Measurements from ENCODE around the gene FTMT.
"Not testable (repeated sequence)": the region's sequence is repeated elsewhere in the genome, so short reads cannot be mapped to it uniquely, and the experiment has no call there.

FTMT gene

GRCh38 chr5:121851643-121852574 lies at the start of gene FTMT:
FTMT (plus strand) TSS chr5:121851882; CDS start chr5:121851964, 82 bp downstream.
- Histone ChIP-seq H3K4me3 (ENCODE audit: low read depth in 1 of 2, low read length in 2 of 2) (no peak within 1 kb of the TSS), H3K27me3 (ENCODE audit: control insufficient read depth in 1 of 2, insufficient read depth in 2 of 2, low read length in 2 of 2) (no peaks in the 10 kb centered on the region), H3K27ac (ENCODE audit: low read depth, low read length) (no peak within 1 kb of the TSS), H3K36me3 (ENCODE audit: insufficient read depth, low read length) (no peaks in the 10 kb centered on the region), H3K9me3 (ENCODE audit: low read length) (no peaks in the 10 kb centered on the region), H3K9ac (ENCODE audit: low read length) (no peak within 1 kb of the TSS), H3K4me1 (ENCODE audit: insufficient read depth, low read length) (no peaks in the 10 kb centered on the region)

GRCh38 chr5:121805251-121805650 lies 46.4 kb upstream of the FTMT start:
- H3K36me3 ChIP-seq (ENCODE audit: insufficient read depth, low read length); H3K27me3 ChIP-seq (ENCODE audit: control insufficient read depth in 1 of 2, insufficient read depth in 2 of 2, low read length in 2 of 2); H3K4me3 ChIP-seq (ENCODE audit: low read depth in 1 of 2, low read length in 2 of 2); H3K9ac ChIP-seq (ENCODE audit: low read length); H3K9me3 ChIP-seq (ENCODE audit: low read length); H3K27ac ChIP-seq (ENCODE audit: low read depth, low read length); H3K4me1 ChIP-seq (ENCODE audit: insufficient read depth, low read length): not testable (repeated sequence)

GRCh38 chr5:121805911-121806310 lies 45.8 kb upstream of the FTMT start:
- H3K9me3 ChIP-seq (ENCODE audit: low read length): no peaks in the 10 kb centered on the region
- H3K27ac ChIP-seq (ENCODE audit: low read depth, low read length): no peak overlapping the region
- H3K9ac ChIP-seq (ENCODE audit: low read length): no peak overlapping the region
- no peaks in the 10 kb centered on the region for H3K4me1 ChIP-seq (ENCODE audit: insufficient read depth, low read length)
- H3K36me3 ChIP-seq (ENCODE audit: insufficient read depth, low read length): no peaks in the 10 kb centered on the region
- H3K4me3 ChIP-seq (ENCODE audit: low read depth in 1 of 2, low read length in 2 of 2): no peak overlapping the region
- H3K27me3 ChIP-seq (ENCODE audit: control insufficient read depth in 1 of 2, insufficient read depth in 2 of 2, low read length in 2 of 2): no peaks in the 10 kb centered on the region

- no peaks in the 10 kb centered on the region for H3K36me3 ChIP-seq (ENCODE audit: insufficient read depth, low read length)
- H3K9ac ChIP-seq (ENCODE audit: low read length): no peak overlapping the region
- no peak overlapping the region for H3K27ac ChIP-seq (ENCODE audit: low read depth, low read length)
- no peak overlapping the region for H3K4me3 ChIP-seq (ENCODE audit: low read depth in 1 of 2, low read length in 2 of 2)
- H3K4me1 ChIP-seq (ENCODE audit: insufficient read depth, low read length): no peaks in the 10 kb centered on the region
- no peaks in the 10 kb centered on the region for H3K27me3 ChIP-seq (ENCODE audit: control insufficient read depth in 1 of 2, insufficient read depth in 2 of 2, low read length in 2 of 2)
- H3K9me3 ChIP-seq (ENCODE audit: low read length): no peaks in the 10 kb centered on the region
Measured at GRCh38 chr5:121816164-121816563, 35.5 kb upstream of the FTMT start.

GRCh38 chr5:121819682-121820261 lies 31.9 kb upstream of the FTMT start:
- no peak overlapping the region for H3K9ac ChIP-seq (ENCODE audit: low read length)
- H3K27ac ChIP-seq (ENCODE audit: low read depth, low read length): no peak overlapping the region
- no peaks in the 10 kb centered on the region for H3K27me3 ChIP-seq (ENCODE audit: control insufficient read depth in 1 of 2, insufficient read depth in 2 of 2, low read length in 2 of 2)
- H3K4me3 ChIP-seq (ENCODE audit: low read depth in 1 of 2, low read length in 2 of 2): no peak overlapping the region
- H3K36me3 ChIP-seq (ENCODE audit: insufficient read depth, low read length): no peaks in the 10 kb centered on the region
- no peaks in the 10 kb centered on the region for H3K4me1 ChIP-seq (ENCODE audit: insufficient read depth, low read length)
- no peaks in the 10 kb centered on the region for H3K9me3 ChIP-seq (ENCODE audit: low read length)

GRCh38 chr5:121833617-121834016 lies 18.1 kb upstream of the FTMT start:
- H3K27me3 ChIP-seq (ENCODE audit: control insufficient read depth in 1 of 2, insufficient read depth in 2 of 2, low read length in 2 of 2): no peaks in the 10 kb centered on the region
- H3K36me3 ChIP-seq (ENCODE audit: insufficient read depth, low read length): no peaks in the 10 kb centered on the region
- H3K4me3 ChIP-seq (ENCODE audit: low read depth in 1 of 2, low read length in 2 of 2): no peak overlapping the region
- H3K4me1 ChIP-seq (ENCODE audit: insufficient read depth, low read length): no peaks in the 10 kb centered on the region
- no peaks in the 10 kb centered on the region for H3K9me3 ChIP-seq (ENCODE audit: low read length)
- H3K27ac ChIP-seq (ENCODE audit: low read depth, low read length): no peak overlapping the region
- H3K9ac ChIP-seq (ENCODE audit: low read length): no peak overlapping the region

- no peaks in the 10 kb centered on the region for H3K9me3 ChIP-seq (ENCODE audit: low read length)
- H3K4me3 ChIP-seq (ENCODE audit: low read depth in 1 of 2, low read length in 2 of 2): no peak overlapping the region
- no peaks in the 10 kb centered on the region for H3K27me3 ChIP-seq (ENCODE audit: control insufficient read depth in 1 of 2, insufficient read depth in 2 of 2, low read length in 2 of 2)
- H3K36me3 ChIP-seq (ENCODE audit: insufficient read depth, low read length): no peaks in the 10 kb centered on the region
- no peaks in the 10 kb centered on the region for H3K4me1 ChIP-seq (ENCODE audit: insufficient read depth, low read length)
- H3K27ac ChIP-seq (ENCODE audit: low read depth, low read length): no peak overlapping the region
- H3K9ac ChIP-seq (ENCODE audit: low read length): no peak overlapping the region
Measured at GRCh38 chr5:121834021-121834420, 17.7 kb upstream of the FTMT start.

GRCh38 chr5:121841892-121842291 lies 9.8 kb upstream of the FTMT start:
- H3K4me3 ChIP-seq (ENCODE audit: low read depth in 1 of 2, low read length in 2 of 2): no peak overlapping the region
- no peaks in the 10 kb centered on the region for H3K9me3 ChIP-seq (ENCODE audit: low read length)
- no peak overlapping the region for H3K9ac ChIP-seq (ENCODE audit: low read length)
- H3K36me3 ChIP-seq (ENCODE audit: insufficient read depth, low read length): no peaks in the 10 kb centered on the region
- H3K27me3 ChIP-seq (ENCODE audit: control insufficient read depth in 1 of 2, insufficient read depth in 2 of 2, low read length in 2 of 2): no peaks in the 10 kb centered on the region
- H3K27ac ChIP-seq (ENCODE audit: low read depth, low read length): no peak overlapping the region
- no peaks in the 10 kb centered on the region for H3K4me1 ChIP-seq (ENCODE audit: insufficient read depth, low read length)

GRCh38 chr5:121850272-121850671 lies 1.4 kb upstream of the FTMT start:
- Histone ChIP-seq H3K4me1 (ENCODE audit: insufficient read depth, low read length) (no peaks in the 10 kb centered on the region), H3K9me3 (ENCODE audit: low read length) (no peaks in the 10 kb centered on the region), H3K9ac (ENCODE audit: low read length) (no peak overlapping the region), H3K4me3 (ENCODE audit: low read depth in 1 of 2, low read length in 2 of 2) (no peak overlapping the region), H3K36me3 (ENCODE audit: insufficient read depth, low read length) (no peaks in the 10 kb centered on the region), H3K27me3 (ENCODE audit: control insufficient read depth in 1 of 2, insufficient read depth in 2 of 2, low read length in 2 of 2) (no peaks in the 10 kb centered on the region), H3K27ac (ENCODE audit: low read depth, low read length) (no peak overlapping the region)

- Histone ChIP-seq H3K36me3 (ENCODE audit: insufficient read depth, low read length) (no peaks in the 10 kb centered on the region), H3K4me3 (ENCODE audit: low read depth in 1 of 2, low read length in 2 of 2) (no peak overlapping the region), H3K4me1 (ENCODE audit: insufficient read depth, low read length) (no peaks in the 10 kb centered on the region), H3K27me3 (ENCODE audit: control insufficient read depth in 1 of 2, insufficient read depth in 2 of 2, low read length in 2 of 2) (no peaks in the 10 kb centered on the region), H3K9ac (ENCODE audit: low read length) (no peak overlapping the region), H3K27ac (ENCODE audit: low read depth, low read length) (no peak overlapping the region), H3K9me3 (ENCODE audit: low read length) (no peaks in the 10 kb centered on the region)
Measured at GRCh38 chr5:121853850-121854249, 2.2 kb downstream of the FTMT start.

GRCh38 chr5:121862801-121863200 lies 11.1 kb downstream of the FTMT start:
- Histone ChIP-seq H3K36me3 (ENCODE audit: insufficient read depth, low read length) (no peaks in the 10 kb centered on the region), H3K27ac (ENCODE audit: low read depth, low read length) (no peak overlapping the region), H3K27me3 (ENCODE audit: control insufficient read depth in 1 of 2, insufficient read depth in 2 of 2, low read length in 2 of 2) (no peaks in the 10 kb centered on the region), H3K9ac (ENCODE audit: low read length) (no peak overlapping the region), H3K4me1 (ENCODE audit: insufficient read depth, low read length) (no peaks in the 10 kb centered on the region), H3K4me3 (ENCODE audit: low read depth in 1 of 2, low read length in 2 of 2) (no peak overlapping the region), H3K9me3 (ENCODE audit: low read length) (no peaks in the 10 kb centered on the region)
